DOHH2 (cell line): ENCODE data around the gene TRIM9.

Experiments used
- EZH2phosphoT487 ChIP-seq: fragments of 200-600 bp; sonication (generic); IDR thresholded peaks from 2 replicates; pipeline ENCODE4 v1.6.1; 2017; ENCODE audit warnings: borderline replicate concordance, mild to moderate bottlenecking, antibody characterized with exemption, low read length, moderate library complexity, mixed read lengths
- TF ChIP-seq, protein P1 (sequence below): fragments of 200-600 bp; sonication (generic); IDR thresholded peaks from one replicate; pipeline ENCODE4 v1.5.1; 2014; ENCODE audit warnings: antibody characterized with exemption, mild to moderate bottlenecking, low read depth, low read length; ENCODE audit not compliant: poor library complexity, severe bottlenecking

DNA sequence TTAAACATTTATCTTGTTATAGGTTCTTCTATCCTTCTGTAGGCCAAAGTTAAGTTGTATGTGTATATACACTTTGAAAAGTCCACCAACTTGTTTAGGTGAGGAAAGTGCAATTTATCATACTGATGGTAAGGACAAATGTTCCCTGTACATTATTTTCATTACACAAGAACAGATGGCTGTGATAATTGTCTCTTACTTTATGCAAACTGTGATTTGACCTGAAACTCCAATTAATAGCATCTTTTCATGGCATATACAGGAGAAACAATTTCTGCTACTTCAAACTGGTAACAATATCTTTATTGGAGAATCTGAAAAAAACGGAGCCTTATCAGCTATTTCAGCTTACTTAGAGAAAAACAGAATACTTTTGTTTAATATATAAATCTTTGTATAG, 5.6 kb downstream of the TRIM9 start:
- TF ChIP-seq, protein P1, sequence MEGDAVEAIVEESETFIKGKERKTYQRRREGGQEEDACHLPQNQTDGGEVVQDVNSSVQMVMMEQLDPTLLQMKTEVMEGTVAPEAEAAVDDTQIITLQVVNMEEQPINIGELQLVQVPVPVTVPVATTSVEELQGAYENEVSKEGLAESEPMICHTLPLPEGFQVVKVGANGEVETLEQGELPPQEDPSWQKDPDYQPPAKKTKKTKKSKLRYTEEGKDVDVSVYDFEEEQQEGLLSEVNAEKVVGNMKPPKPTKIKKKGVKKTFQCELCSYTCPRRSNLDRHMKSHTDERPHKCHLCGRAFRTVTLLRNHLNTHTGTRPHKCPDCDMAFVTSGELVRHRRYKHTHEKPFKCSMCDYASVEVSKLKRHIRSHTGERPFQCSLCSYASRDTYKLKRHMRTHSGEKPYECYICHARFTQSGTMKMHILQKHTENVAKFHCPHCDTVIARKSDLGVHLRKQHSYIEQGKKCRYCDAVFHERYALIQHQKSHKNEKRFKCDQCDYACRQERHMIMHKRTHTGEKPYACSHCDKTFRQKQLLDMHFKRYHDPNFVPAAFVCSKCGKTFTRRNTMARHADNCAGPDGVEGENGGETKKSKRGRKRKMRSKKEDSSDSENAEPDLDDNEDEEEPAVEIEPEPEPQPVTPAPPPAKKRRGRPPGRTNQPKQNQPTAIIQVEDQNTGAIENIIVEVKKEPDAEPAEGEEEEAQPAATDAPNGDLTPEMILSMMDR: no peak
- no peak for TF ChIP-seq EZH2phosphoT487
